Skeletal muscle satellite cell (primary cell): ENCODE data around the gene TET1.
"Not testable (repeated sequence)": the region's sequence is repeated elsewhere in the genome, so short reads cannot be mapped to it uniquely, and the experiment has no call there.

Source experiments
- H3K27me3 ChIP-seq: 2 replicates; pipeline ENCODE4 v1.7.0; 2013; ENCODE audit warnings: low read length; ENCODE audit not compliant: control insufficient read depth, insufficient read depth
- H3K36me3 ChIP-seq: 2 replicates; pipeline ENCODE4 v1.7.0; 2013; ENCODE audit warnings: mild to moderate bottlenecking, control low read depth, low read length; ENCODE audit not compliant: insufficient read depth
- H3K4me1 ChIP-seq: 2 replicates; pipeline ENCODE4 v1.7.0; 2013; ENCODE audit warnings: low read length; ENCODE audit not compliant: control insufficient read depth, insufficient read depth
- H3K4me2 ChIP-seq: 2 replicates; pipeline ENCODE4 v1.7.0; 2013; ENCODE audit warnings: mild to moderate bottlenecking, low read length
- H3K4me3 ChIP-seq: 2 replicates; pipeline ENCODE4 v1.7.0; 2013; ENCODE audit warnings: low read length
- H3K9ac ChIP-seq: 2 replicates; pipeline ENCODE4 v1.7.0; 2013; ENCODE audit warnings: mild to moderate bottlenecking, low read depth, low read length, moderate library complexity
- H3K9me3 ChIP-seq: replicated peaks from 2 replicates; pipeline ENCODE4 v1.7.0; 2013; ENCODE audit warnings: mild to moderate bottlenecking, control low read depth, low read length

TET1 gene

DNA sequence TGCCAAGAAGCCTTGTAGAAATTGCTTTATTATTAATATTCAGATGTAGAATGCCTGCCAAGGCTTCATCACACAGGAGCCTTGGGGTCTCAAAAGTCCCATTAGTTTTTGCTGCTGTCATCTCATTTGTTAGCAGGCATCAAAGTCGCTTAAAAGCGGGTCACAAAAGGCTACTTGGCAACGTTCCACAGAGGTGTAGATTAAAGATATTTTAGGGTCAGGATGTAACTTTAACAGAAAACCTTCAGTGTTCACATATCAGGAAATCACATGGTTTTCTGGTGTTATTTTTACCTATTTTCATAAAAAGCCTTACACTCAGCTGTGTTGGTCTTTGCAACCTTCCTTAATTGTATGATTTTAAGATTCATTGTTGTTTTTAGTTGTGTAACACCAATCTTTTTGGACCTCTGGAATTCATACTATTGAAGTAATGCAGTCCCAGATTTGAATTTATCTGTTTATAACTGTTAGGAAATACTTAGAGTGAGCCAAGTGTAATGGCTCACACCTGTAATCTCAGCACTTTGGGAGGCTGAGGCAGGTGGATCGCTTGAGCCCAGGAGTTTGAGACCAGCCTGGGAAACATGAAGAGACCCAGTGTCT, 65.3 kb downstream of the TET1 start:
- no peaks in the 10 kb centered on the region for H3K9me3 ChIP-seq
- peaks cover 10% of the 10 kb centered on the region for H3K4me1 ChIP-seq
- H3K36me3 ChIP-seq: no peaks in the 10 kb centered on the region
- H3K4me3 ChIP-seq: no peak overlapping the region
- no peak overlapping the region for H3K9ac ChIP-seq
- no peaks in the 10 kb centered on the region for H3K27me3 ChIP-seq
- no peak overlapping the region for H3K4me2 ChIP-seq

DNA sequence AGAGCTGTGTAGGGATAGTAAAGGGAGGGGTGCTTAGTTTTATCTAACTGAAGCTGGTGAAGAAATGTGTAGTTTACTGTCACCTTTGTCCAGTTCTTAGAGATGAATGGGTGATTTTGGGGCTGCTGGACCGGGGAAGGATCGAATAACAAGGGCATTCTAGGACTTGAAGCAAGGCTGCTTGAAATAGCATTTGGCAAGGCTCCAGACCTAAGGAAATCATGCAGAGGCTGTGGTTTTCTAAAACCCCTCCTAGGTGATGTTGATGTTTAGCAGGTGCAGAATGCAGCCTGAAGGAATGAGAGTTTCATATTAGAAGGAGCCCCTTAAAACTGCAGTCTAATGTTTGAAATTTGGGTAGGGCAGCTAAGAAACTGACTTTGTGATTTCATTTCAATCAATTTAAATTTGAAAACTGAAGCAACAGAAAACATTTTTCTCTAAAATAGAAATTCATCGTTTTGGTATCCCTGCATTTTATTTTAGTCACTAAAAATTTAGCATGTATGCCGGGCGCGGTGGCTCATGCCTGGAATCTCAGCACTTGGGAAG, 68.5 kb downstream of the TET1 start:
- no peak overlapping the region for H3K9ac ChIP-seq
- no peaks in the 10 kb centered on the region for H3K9me3 ChIP-seq
- H3K4me1 ChIP-seq: peaks cover 10% of the 10 kb centered on the region
- no peaks in the 10 kb centered on the region for H3K27me3 ChIP-seq
- H3K4me2 ChIP-seq: no peak overlapping the region
- H3K36me3 ChIP-seq: no peaks in the 10 kb centered on the region
- no peak overlapping the region for H3K4me3 ChIP-seq

DNA sequence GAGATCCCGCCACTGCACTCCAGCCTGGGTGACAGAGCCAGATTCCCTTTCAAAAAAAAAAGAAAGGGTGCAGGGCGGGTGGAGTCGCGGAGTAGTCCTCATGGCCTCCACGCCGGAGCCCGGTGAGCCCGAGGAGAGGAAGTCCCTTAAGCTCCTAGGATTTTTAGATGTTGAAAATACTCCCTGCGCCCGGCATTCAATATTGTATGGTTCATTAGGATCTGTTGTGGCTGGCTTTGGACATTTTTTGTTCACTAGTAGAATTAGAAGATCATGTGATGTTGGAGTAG, 72.1 kb downstream of the TET1 start:
- not testable (repeated sequence) for H3K4me1 ChIP-seq, H3K4me2 ChIP-seq, H3K9ac ChIP-seq, H3K9me3 ChIP-seq, H3K27me3 ChIP-seq, H3K4me3 ChIP-seq, H3K36me3 ChIP-seq

DNA sequence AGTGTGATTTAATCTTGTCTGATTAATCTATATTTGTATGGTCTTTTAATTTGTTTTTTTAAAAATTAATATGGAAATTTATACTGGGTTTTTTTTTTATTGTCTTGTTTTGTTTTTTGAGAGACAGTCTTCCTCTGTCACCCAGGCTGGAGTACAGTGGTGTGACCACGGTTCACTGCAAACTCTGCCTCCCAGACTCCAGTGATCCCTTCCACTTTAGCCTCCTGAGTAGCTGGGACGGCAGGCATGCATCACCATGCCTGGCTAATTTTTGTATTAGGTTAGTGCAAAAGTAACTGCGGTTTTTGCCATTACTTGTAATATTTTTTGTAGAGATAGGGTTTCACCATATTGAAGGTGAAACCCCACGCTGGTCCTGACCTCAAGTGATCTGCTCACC, 73.1 kb downstream of the TET1 start:
- Histone ChIP-seq H3K9me3 (no peaks in the 10 kb centered on the region), H3K27me3 (no peaks in the 10 kb centered on the region), H3K36me3 (no peaks in the 10 kb centered on the region), H3K9ac (no peak overlapping the region), H3K4me3 (no peak overlapping the region), H3K4me1 (peaks cover 15% of the 10 kb centered on the region), H3K4me2 (no peak overlapping the region)

DNA sequence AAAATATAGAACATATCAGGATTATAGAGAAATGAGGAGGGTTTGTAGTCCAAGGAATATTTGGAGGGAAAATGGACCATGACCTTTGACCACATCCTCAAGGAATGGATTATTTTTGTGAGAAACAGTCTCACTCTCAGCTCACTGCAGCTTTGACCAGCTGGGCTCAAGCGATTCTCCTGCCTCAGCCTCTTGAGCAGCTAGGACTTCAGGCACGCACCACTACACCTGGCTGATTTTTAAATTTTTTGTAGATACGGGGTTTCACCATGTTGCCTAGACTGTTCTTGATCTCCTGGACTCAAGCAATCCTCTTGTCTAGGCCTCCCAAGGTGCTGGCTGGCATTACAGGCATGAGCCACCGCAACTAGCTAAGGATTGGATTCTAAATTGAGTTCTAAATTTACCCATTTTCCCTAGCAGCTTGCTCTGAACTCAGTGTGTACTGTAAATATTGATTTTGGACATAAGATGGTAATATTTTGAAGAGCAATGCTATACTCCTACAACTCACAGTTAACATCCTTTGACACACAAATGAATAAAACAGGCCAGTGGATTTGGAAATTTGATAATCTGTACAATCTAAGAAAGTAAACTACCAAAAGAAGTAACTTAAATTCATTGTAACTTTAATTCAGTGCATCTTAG, 73.8 kb downstream of the TET1 start:
- Histone ChIP-seq H3K4me1 (peaks cover 17% of the 10 kb centered on the region), H3K9me3 (no peaks in the 10 kb centered on the region), H3K9ac (no peak overlapping the region), H3K36me3 (no peaks in the 10 kb centered on the region), H3K4me2 (no peak overlapping the region), H3K27me3 (no peaks in the 10 kb centered on the region), H3K4me3 (no peak overlapping the region)

DNA sequence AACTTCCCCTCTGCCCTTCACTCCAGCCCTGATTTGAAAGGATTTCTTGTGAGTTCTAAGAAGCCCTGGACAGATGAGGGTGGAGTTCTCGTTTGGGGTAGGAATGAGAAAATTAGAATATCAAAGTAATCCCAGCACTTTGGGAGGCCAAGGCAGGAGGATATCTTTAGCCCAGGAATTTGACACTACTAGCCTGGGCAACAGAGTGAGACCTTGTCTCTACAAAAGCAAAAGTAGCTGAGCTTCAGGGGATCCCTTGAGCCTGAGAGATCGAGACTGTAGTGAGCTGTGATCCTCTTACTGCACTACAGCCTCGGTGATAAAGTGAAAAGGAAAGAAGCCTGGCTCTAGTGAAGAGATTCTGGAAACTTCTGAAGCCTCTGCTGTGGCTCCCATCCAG, 76.2 kb downstream of the TET1 start:
- Histone ChIP-seq H3K4me2 (no peak overlapping the region), H3K9ac (no peak overlapping the region), H3K27me3 (no peaks in the 10 kb centered on the region), H3K36me3 (no peaks in the 10 kb centered on the region), H3K4me3 (no peak overlapping the region), H3K9me3 (no peaks in the 10 kb centered on the region), H3K4me1 (peaks cover 20% of the 10 kb centered on the region)

DNA sequence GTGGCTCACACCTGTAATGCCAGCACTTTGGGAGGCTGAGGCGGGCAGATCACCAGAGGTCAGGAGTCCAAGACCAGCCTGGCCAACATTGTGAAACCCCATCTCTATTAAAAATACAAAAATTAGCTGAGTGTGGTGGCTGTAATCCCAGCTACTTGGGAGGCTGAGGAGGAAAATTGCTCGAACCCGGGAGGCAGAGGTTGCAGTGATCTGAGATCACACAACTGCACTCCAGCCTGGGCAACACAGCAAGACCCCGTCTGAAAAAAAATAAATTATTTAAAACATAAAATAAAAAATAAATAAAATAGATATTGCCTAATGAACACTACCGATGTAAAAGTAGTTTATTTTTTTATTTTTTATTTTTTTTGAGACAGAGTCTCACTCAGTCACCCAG, 83.4 kb downstream of the TET1 start:
- not testable (repeated sequence) for H3K4me3 ChIP-seq, H3K9ac ChIP-seq, H3K27me3 ChIP-seq, H3K4me2 ChIP-seq, H3K9me3 ChIP-seq
- peaks cover 13% of the 10 kb centered on the region for H3K36me3 ChIP-seq
- H3K4me1 ChIP-seq: peaks cover 20% of the 10 kb centered on the region

DNA sequence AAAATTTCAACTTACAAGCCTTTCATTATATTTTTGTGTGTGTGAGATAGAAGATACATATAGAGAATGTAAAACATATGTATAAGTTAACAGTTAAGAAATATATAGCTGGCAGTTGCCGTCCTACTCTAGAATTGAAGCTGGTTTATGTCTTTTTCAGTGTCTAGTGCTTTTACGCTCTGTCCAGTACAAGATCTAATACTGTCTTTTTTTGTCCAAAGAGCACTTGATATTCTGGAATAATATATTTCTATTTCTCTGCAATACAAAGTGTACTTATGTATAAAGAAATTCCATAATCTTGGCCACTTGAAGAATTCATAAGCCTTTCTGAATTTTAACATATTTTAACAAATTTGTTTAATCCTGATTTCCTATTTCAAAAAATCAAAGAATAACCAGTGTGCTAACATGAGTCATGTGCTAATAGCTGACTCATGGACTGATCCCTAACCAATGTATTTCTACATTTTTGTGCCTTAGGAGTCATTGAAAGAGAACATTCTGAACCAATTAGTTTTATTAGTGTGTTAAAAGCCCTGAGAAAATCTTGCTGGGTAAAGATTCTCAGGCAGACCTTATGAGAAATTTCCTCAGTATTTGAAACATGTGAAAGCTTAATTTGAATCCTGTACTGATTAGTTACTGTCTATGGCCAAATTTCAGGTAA, 87.7 kb downstream of the TET1 start:
- peak overlapping the region; percentile 82 for H3K9ac ChIP-seq
- H3K4me3 ChIP-seq: peak overlapping the region; percentile 43
- H3K9me3 ChIP-seq: no peaks in the 10 kb centered on the region
- H3K4me1 ChIP-seq: peaks cover 22% of the 10 kb centered on the region
- H3K4me2 ChIP-seq: peak overlapping the region; percentile 66
- no peaks in the 10 kb centered on the region for H3K27me3 ChIP-seq
- H3K36me3 ChIP-seq: peaks cover 13% of the 10 kb centered on the region

DNA sequence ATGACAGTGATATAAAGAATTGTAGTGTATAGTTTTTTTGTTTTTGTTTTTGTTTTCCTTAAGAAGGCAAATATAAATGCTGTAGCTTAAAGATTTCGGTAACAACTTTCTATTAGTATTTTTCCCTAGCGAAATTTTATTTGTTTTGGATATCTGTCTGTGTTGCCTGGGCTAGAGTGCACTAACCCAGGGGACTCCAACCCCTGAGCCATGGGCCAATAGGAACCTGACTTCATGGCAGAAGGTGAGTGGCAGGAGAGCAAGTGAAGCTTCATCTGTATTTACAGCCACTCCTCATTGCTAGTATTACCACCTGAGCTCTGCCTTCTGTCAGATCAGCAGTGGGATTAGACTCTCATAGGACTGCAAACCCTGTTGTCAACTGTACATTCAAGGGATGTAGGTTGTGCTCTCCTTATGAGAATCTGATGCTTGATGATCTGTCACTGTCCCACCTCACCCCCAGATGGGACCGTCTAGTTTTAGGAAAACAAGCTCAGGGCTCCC, 95.5 kb downstream of the TET1 start:
- Histone ChIP-seq H3K27me3 (no peaks in the 10 kb centered on the region), H3K36me3 (no peaks in the 10 kb centered on the region), H3K4me1 (no peaks in the 10 kb centered on the region), H3K4me3 (no peak overlapping the region), H3K9me3 (no peaks in the 10 kb centered on the region), H3K4me2 (no peak overlapping the region), H3K9ac (no peak overlapping the region)

DNA sequence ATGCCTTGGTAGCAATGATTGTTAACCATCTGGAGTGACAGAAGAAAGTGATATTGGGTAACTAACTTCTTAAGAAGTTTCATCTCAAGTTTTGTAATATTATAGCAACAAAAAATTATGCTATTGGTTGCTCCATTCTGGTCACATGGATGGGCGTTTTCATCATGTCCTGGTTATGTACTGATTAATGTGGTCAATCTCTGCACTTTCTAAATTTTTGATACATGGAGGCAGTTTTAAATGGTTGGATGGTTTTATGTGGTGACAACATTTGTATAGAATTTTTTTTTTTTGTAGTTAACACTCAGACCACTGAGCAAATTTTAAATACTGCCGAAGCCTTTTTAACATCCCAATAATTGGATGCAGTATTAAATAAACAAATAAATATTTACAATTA, 105.7 kb downstream of the TET1 start:
- H3K4me2 ChIP-seq: peak overlapping the region; percentile 44
- no peaks in the 10 kb centered on the region for H3K27me3 ChIP-seq
- no peak overlapping the region for H3K4me3 ChIP-seq
- peaks cover 31% of the 10 kb centered on the region for H3K4me1 ChIP-seq
- no peaks in the 10 kb centered on the region for H3K9me3 ChIP-seq
- peak overlapping the region; percentile 59 for H3K9ac ChIP-seq
- no peaks in the 10 kb centered on the region for H3K36me3 ChIP-seq

DNA sequence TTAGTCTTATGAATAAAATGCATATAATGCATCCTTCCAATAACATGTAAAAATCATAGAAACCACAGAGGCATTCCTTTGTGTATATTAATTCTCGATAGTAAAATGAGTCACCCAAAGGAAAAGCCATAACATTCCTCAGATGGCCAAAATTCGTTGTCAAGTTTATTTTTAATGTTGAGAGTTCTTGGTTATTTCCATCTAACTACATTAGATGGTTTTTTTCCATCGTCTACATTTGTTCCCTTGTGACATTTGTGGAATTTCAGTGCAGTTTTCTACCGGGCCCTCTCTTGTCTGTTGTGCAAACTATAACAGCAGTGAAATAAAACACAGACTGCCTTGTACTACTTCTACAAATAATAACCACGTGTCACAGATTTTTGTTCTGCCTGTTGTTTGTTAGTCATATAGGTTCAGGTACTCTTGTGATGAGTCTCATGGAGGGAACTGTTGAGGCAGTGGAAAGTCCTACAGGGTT, 106.2 kb downstream of the TET1 start:
- no peaks in the 10 kb centered on the region for H3K9me3 ChIP-seq
- H3K27me3 ChIP-seq: no peaks in the 10 kb centered on the region
- peak overlapping the region; percentile 66 for H3K9ac ChIP-seq
- H3K4me3 ChIP-seq: no peak overlapping the region
- H3K4me2 ChIP-seq: peak overlapping the region; percentile 33
- no peaks in the 10 kb centered on the region for H3K36me3 ChIP-seq
- H3K4me1 ChIP-seq: peaks cover 31% of the 10 kb centered on the region
